Psoas muscle (tissue), 8 donors: ENCODE data around the gene SUSD4. TPM values are rescaled to one million over a fixed set of nuclear protein-coding genes. Genes with fewer than 3 reads are reported as not detected.

Source experiments
- ATAC-seq, 4 donors: fragments of 200-7000 bp; cut with Tn5 transposase; one replicate each; pipeline ENCODE4 v1.9.1; 2020; ENCODE audit warnings: moderate library complexity in 3 of 4, mild to moderate bottlenecking in 2 of 4
- DNase-seq, 2 donors: peaks; one replicate each; pipeline ENCODE4 v3.0.0-alpha.2; 2020
- H3K27ac ChIP-seq: fragments of 200-600 bp; one replicate; pipeline ENCODE4 v1.8.0; 2022
- H3K27me3 ChIP-seq, 3 donors: fragments of 200-600 bp in 1 of 3; one replicate each; pipeline versions ENCODE4 v1.6.1 to v1.8.0; 2013 to 2022; ENCODE audit warnings: low read length in 2 of 3, mild to moderate bottlenecking in 2 of 3, moderate library complexity in 1 of 3; ENCODE audit not compliant: insufficient read depth in 3 of 3
- H3K36me3 ChIP-seq, 2 donors: fragments of 200-600 bp in 1 of 2; one replicate each; pipeline versions ENCODE4 v1.6.1 to v1.8.0; 2013 to 2022; ENCODE audit warnings: low read depth in 1 of 2, mild to moderate bottlenecking in 1 of 2, moderate library complexity in 1 of 2; ENCODE audit not compliant: insufficient read depth in 1 of 2
- H3K4me1 ChIP-seq: fragments of 200-600 bp; one replicate; pipeline ENCODE4 v1.8.0; 2022
- H3K4me3 ChIP-seq: fragments of 200-600 bp; one replicate; pipeline ENCODE4 v1.8.0; 2022; ENCODE audit warnings: mild to moderate bottlenecking
- H3K9me3 ChIP-seq: fragments of 200-600 bp; one replicate; pipeline ENCODE4 v1.8.0; 2022
- CTCF ChIP-seq: fragments of 200-600 bp; IDR thresholded peaks from one replicate; pipeline ENCODE4 v1.8.0; 2022; ENCODE audit warnings: antibody characterized with exemption
- WGBS, 3 donors: extraction: QIAGEN DNeasy Blood & Tissue Kit; methylation state at CpG; one replicate each; pipeline versions ENCODE4 v1.1.6 to v1.1.7; 2013; 5-methylcytosine and 5-hydroxymethylcytosine counted together
- intact Hi-C, 2 donors: fragments of 100-400 bp; cut with DNase I; formaldehyde crosslinking; loops; one replicate each; pipeline versions ENCODE4 v1.11.0 to v1.14.2; 2022
- polyA plus RNA-seq, 3 donors: library from polyadenylated mRNA; stranded (reverse); fragments of 200-250 nt; gene quantifications; one replicate each; pipeline ENCODE4 v1.2.3, GENCODE V29; 2013
- total RNA-seq, 4 donors: library from RNA; stranded (reverse); fragmentation: NEBNext Ultra II Directional in 2 of 4; extraction: Animal tissue kit (Norgen Biotek cat#: 25700) in 2 of 4; gene quantifications; one replicate each; pipeline versions ENCODE4 v1.2.1 to v1.2.4, GENCODE V29; 2021 to 2023
- donor health status: healthy with polysubstance abuse.
- donor health status: DM: no; HTN: no; CAD: no; lungs with moderate emphysema.
- donor health status: Bipolar disorder and iron deficiency.
- donor health status: healthy.
- donor health status: DM: yes; HTN: yes; CAD: no.
- donor health status: DM: no; HTN: no; CAD: no.
- donor health status: DM: no; HTN: no; CAD: no.
- donor health status: DM: yes; HTN: yes; CAD: no.

SUSD4 gene
- total and polyA plus RNA-seq, 7 donors = 0.08 to 3.9 (median 0.21) TPM

DNA sequence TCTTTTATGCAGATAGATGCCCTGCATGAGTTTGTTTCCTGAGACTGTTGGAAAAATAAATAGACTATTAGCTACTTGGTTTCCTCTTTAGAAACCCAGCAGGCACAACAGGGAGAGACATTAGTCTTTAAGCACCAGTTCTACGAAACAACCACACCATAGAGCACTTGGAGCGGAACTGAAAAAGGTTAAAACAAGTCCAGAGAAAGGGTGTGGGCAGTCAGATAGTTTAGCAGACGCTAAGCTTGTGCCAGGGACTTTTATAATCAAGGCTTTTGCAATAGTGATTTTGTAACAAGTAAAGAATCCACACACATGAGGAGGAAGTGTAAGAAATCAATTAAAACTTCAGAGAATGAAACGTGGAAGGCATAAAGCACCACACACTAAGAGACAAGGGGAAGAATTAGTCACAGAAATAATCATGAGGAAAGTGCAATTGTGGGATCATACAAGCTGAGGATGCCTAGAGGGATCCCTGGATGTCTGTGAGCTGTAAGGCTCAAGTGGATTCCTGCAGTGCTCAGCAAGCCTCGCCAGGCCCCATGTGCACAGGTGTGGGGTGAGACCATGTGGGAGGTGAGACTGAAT, 183.2 kb downstream of the SUSD4 start:
- intact Hi-C loops = no loop called here
- TF ChIP-seq CTCF = no peak
- H3K27ac ChIP-seq = no peak overlapping the region
- 45 to 56% (median 47%) methylated on average over 5 of the region's 5 CpGs for WGBS, 3 donors
- no peak overlapping the region for H3K4me3 ChIP-seq
- ATAC-seq = peak in 2 of 4 donors; percentile 43 to 63
- H3K27me3 ChIP-seq = no peaks in the 10 kb centered on the region
- H3K9me3 ChIP-seq = no peaks in the 10 kb centered on the region
- H3K36me3 ChIP-seq = no peaks in the 10 kb centered on the region
- H3K4me1 ChIP-seq = no peaks in the 10 kb centered on the region
- DNase-seq = no peak

DNA sequence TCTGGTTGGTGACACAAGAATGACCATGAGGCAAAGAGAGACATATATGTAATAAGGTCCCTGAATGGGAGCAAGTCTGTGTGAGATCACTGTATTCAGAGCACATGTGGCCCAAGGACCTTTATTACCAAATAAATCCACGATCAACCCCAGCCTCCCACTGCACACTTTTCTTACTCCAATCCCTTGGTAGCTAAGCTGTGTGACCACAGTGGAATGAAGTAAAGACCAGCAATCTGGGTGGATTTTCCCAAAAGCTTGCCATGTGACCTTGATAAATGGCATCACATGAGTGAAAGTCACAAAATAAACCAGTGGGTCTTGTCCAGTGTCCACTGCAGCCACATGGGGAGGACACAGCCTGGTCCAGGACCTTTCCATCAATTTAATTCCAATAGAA, 184.2 kb downstream of the SUSD4 start:
- intact Hi-C loops = no loop called here
- no peaks in the 10 kb centered on the region for H3K9me3 ChIP-seq
- no peak overlapping the region for H3K4me3 ChIP-seq
- H3K27ac ChIP-seq = no peak overlapping the region
- ATAC-seq (no peak), DNase-seq (no peak)
- no peaks in the 10 kb centered on the region for H3K27me3 ChIP-seq
- H3K36me3 ChIP-seq = no peaks in the 10 kb centered on the region
- no peak for TF ChIP-seq CTCF
- 92 to 96% (median 95%) methylated on average over 1 of the region's 1 CpG for WGBS, 3 donors
- no peaks in the 10 kb centered on the region for H3K4me1 ChIP-seq

DNA sequence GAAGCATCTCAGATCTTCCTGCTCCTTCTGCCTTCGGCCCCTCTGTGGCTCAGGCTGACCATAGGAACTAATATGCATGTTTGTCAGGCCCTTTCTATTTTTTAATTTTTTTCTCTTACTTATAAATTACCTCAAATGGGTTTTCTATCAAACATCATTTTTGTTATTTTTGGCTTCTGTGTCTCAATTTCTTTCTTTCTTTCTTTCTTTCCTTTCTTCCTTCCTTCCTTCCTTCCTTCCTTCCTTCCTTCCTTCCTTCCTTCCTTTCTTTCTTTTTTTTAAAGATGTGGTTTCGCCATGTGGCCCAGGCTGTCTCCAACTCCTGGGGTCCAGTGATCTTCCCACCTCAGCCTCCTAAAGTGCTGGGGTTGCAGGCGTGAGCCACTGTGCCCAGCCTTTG, 184.7 kb downstream of the SUSD4 start:
- no peaks in the 10 kb centered on the region for H3K9me3 ChIP-seq
- intact Hi-C loops = no loop called here
- DNase-seq (no peak), ATAC-seq (no peak)
- WGBS, 3 donors = 97 to 100% (median 99%) methylated on average over 3 of the region's 3 CpGs
- no peaks in the 10 kb centered on the region for H3K27me3 ChIP-seq
- H3K4me3 ChIP-seq = no peak overlapping the region
- TF ChIP-seq CTCF = no peak
- no peaks in the 10 kb centered on the region for H3K4me1 ChIP-seq
- H3K36me3 ChIP-seq = no peaks in the 10 kb centered on the region
- H3K27ac ChIP-seq = no peak overlapping the region

DNA sequence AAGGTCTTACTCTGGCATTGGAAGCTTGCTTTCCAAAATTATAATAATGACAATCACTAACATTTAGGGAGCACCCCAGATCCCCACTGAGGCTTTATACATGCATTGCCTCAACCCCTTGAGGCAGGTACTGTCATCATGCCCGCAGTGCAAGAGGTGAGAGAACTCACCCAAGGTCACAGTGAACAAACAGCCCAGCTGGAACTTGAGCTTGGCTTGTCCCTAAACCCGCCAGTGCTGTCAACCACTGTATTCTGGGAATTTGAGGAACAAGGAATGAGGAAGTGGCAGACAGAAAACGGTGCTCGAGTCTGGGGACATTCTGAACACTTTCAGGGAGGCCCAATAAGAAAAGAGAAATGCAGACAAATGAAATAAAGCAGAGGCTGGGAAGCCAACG, 186.3 kb downstream of the SUSD4 start:
- Histone ChIP-seq H3K4me3 (no peak overlapping the region), H3K36me3 (no peaks in the 10 kb centered on the region), H3K4me1 (no peaks in the 10 kb centered on the region), H3K9me3 (no peaks in the 10 kb centered on the region), H3K27ac (no peak overlapping the region), H3K27me3 (no peaks in the 10 kb centered on the region)
- intact Hi-C loops = no loop called here
- 38 to 47% (median 41%) methylated on average over 5 of the region's 5 CpGs for WGBS, 3 donors
- no peak for ATAC-seq
- TF ChIP-seq CTCF = no peak
- no peak for DNase-seq

- no peak for TF ChIP-seq CTCF
- DNase-seq (no peak), ATAC-seq (no peak)
- 94 to 98% (median 98%) methylated on average over 3 of the region's 3 CpGs for WGBS, 3 donors
- no peaks in the 10 kb centered on the region for H3K4me1 ChIP-seq
- no peaks in the 10 kb centered on the region for H3K27me3 ChIP-seq
- no peak overlapping the region for H3K4me3 ChIP-seq
- H3K36me3 ChIP-seq = no peaks in the 10 kb centered on the region
- H3K27ac ChIP-seq = no peak overlapping the region
- intact Hi-C loops = no loop called here
- H3K9me3 ChIP-seq = no peaks in the 10 kb centered on the region
These were observed 187.5 kb downstream of the SUSD4 start for GRCh38 chr1:223176437-223176836.
